Measurements from ENCODE around the gene FKRP.
"Not testable (repeated sequence)": the region's sequence is repeated elsewhere in the genome, so short reads cannot be mapped to it uniquely, and the experiment has no call there.

FKRP gene

GRCh38 chr19:46786236-46787039 is 40.6 kb downstream of the FKRP start:
- DNase-seq (ENCODE audit: low spot score) = peak; percentile 97

- DNase-seq (ENCODE audit: low spot score) = no peak
Observed at GRCh38 chr19:46787040-46787330, 41.1 kb downstream of the FKRP start.

GRCh38 chr19:46787331-46788261 is 41.7 kb downstream of the FKRP start:
- DNase-seq (ENCODE audit: low spot score) = peak; percentile 76

GRCh38 chr19:46788262-46788967 is 42.6 kb downstream of the FKRP start, which contains the start of gene SLC1A5:
TSS of gene SLC1A5 (minus strand) at chr19:46788594. CDS start at chr19:46787965, 629 bp downstream.
- peak; percentile 98 for DNase-seq (ENCODE audit: low spot score)

- no peak for DNase-seq (ENCODE audit: low spot score)
Observed at GRCh38 chr19:46788968-46789338, 43.1 kb downstream of the FKRP start.

- DNase-seq (ENCODE audit: low spot score) = no peak
Observed at GRCh38 chr19:46789371-46789770, 43.5 kb downstream of the FKRP start.

GRCh38 chr19:46791944-46792343 is 46.1 kb downstream of the FKRP start:
- no peak for DNase-seq (ENCODE audit: low spot score)

- no peak for DNase-seq (ENCODE audit: low spot score)
Observed at GRCh38 chr19:46797881-46798280, 52.0 kb downstream of the FKRP start.

GRCh38 chr19:46798713-46799112 is 52.9 kb downstream of the FKRP start:
- DNase-seq (ENCODE audit: low spot score) = no peak

- no peak for DNase-seq (ENCODE audit: low spot score)
Observed at GRCh38 chr19:46802152-46802551, 56.3 kb downstream of the FKRP start.

- DNase-seq (ENCODE audit: low spot score) = no peak
Observed at GRCh38 chr19:46803555-46803954, 57.7 kb downstream of the FKRP start.

GRCh38 chr19:46804432-46804831 is 58.6 kb downstream of the FKRP start:
- not testable (repeated sequence) for DNase-seq (ENCODE audit: low spot score)

GRCh38 chr19:46806656-46807055 is 60.8 kb downstream of the FKRP start:
- DNase-seq (ENCODE audit: low spot score) = no peak

All from RKO (cell line).